GM21528 (cell line): Measurements from ENCODE around the gene KANK4.
"Not testable (repeated sequence)": the region's sequence is repeated elsewhere in the genome, so short reads cannot be mapped to it uniquely, and the experiment has no call there.

ENCODE experiments used
- ATAC-seq: cut with Tn5 transposase; IDR thresholded peaks from one replicate; pipeline ENCODE4 v1.9.1; 2021; ENCODE audit warnings: mild to moderate bottlenecking, moderate library complexity; ENCODE audit not compliant: unreplicated experiment, low FRiP score

The KANK4 gene

GRCh38 chr1:62276791-62277190, 42.4 kb downstream of the KANK4 start:
- no peak for ATAC-seq

GRCh38 chr1:62274496-62275485, 44.4 kb downstream of the KANK4 start:
- no peak for ATAC-seq

GRCh38 chr1:62273953-62274352, 45.3 kb downstream of the KANK4 start:
- ATAC-seq: no peak

- ATAC-seq: peak; percentile 84
Measured at GRCh38 chr1:62271948-62272728, 47.1 kb downstream of the KANK4 start.

- no peak for ATAC-seq
Measured at GRCh38 chr1:62271134-62271533, 48.1 kb downstream of the KANK4 start.

- no peak for ATAC-seq
Measured at GRCh38 chr1:62269851-62270495, 49.3 kb downstream of the KANK4 start.

- ATAC-seq: no peak
Measured at GRCh38 chr1:62269439-62269838, 49.8 kb downstream of the KANK4 start.

GRCh38 chr1:62268315-62268714, 50.9 kb downstream of the KANK4 start:
- no peak for ATAC-seq

GRCh38 chr1:62265956-62266935, 53.0 kb downstream of the KANK4 start:
- ATAC-seq: no peak

- ATAC-seq: no peak
Measured at GRCh38 chr1:62263814-62264353, 55.4 kb downstream of the KANK4 start.

GRCh38 chr1:62263006-62263813, 56.0 kb downstream of the KANK4 start:
- no peak for ATAC-seq

- ATAC-seq: no peak
Measured at GRCh38 chr1:62260688-62261087, 58.5 kb downstream of the KANK4 start.

- ATAC-seq: no peak
Measured at GRCh38 chr1:62259551-62259950, 59.7 kb downstream of the KANK4 start.

- no peak for ATAC-seq
Measured at GRCh38 chr1:62250126-62250726, 69.0 kb downstream of the KANK4 start.

- no peak for ATAC-seq
Measured at GRCh38 chr1:62247391-62248168, 71.7 kb downstream of the KANK4 start.

GRCh38 chr1:62245201-62245600, 74.0 kb downstream of the KANK4 start:
- no peak for ATAC-seq

- not testable (repeated sequence) for ATAC-seq
Measured at GRCh38 chr1:62244380-62244779, 74.9 kb downstream of the KANK4 start.
